Glutamatergic neuron (in vitro differentiated cells): ENCODE data around the gene WBP2. TPM values are rescaled to one million over a fixed set of nuclear protein-coding genes. Genes with fewer than 3 reads are reported as not detected.

Experiments
- DNase-seq: peaks from one replicate; pipeline ENCODE4 v3.0.0; 2022
- H3K27ac Mint-ChIP-seq: one replicate; pipeline ENCODE4 v1.8.0; 2020; ENCODE audit warnings: mild to moderate bottlenecking, mixed read lengths, inconsistent platforms; ENCODE audit not compliant: unreplicated experiment
- H3K27me3 Mint-ChIP-seq: one replicate; pipeline ENCODE4 v1.8.0; 2020; ENCODE audit warnings: mild to moderate bottlenecking, moderate library complexity, mixed read lengths, inconsistent platforms; ENCODE audit not compliant: unreplicated experiment
- H3K36me3 Mint-ChIP-seq: one replicate; pipeline ENCODE4 v1.8.0; 2020; ENCODE audit warnings: mild to moderate bottlenecking, mixed read lengths, inconsistent platforms; ENCODE audit not compliant: unreplicated experiment
- H3K4me1 Mint-ChIP-seq: one replicate; pipeline ENCODE4 v1.8.0; 2020; ENCODE audit warnings: mild to moderate bottlenecking, low read depth, mixed read lengths, inconsistent platforms; ENCODE audit not compliant: unreplicated experiment
- H3K4me3 Mint-ChIP-seq: one replicate; pipeline ENCODE4 v1.8.0; 2020; ENCODE audit warnings: mild to moderate bottlenecking, mixed read lengths, inconsistent platforms; ENCODE audit not compliant: unreplicated experiment
- H3K9me3 Mint-ChIP-seq: one replicate; pipeline ENCODE4 v1.8.0; 2020; ENCODE audit warnings: mild to moderate bottlenecking, moderate library complexity, mixed read lengths, inconsistent platforms; ENCODE audit not compliant: unreplicated experiment
- total RNA-seq: library from RNA; stranded (reverse); fragmentation: NEBNext Ultra II Directional; extraction: Animal tissue kit (Norgen Biotek cat#: 25700); gene quantifications from one replicate; pipeline ENCODE4 v1.2.1, GENCODE V29; 2021; ENCODE audit not compliant: unreplicated experiment
- TF ChIP-seq, protein P1 (sequence below): fragments of 200-600 bp; sonication (generic); IDR thresholded peaks from one replicate; pipeline ENCODE4 v1.5.0; 2021; ENCODE audit not compliant: partially characterized antibody, unreplicated experiment

WBP2 gene
- total RNA-seq, 1 donor from 2014 or later, result 111 TPM

- Mint-ChIP-seq H3K36me3 (no peaks in the 10 kb centered on the region), H3K4me1 (no peaks in the 10 kb centered on the region), H3K4me3 (peak within 1 kb of the TSS; percentile 76), H3K9me3 (peaks cover 8% of the 10 kb centered on the region), H3K27me3 (peaks cover 8% of the 10 kb centered on the region), H3K27ac (no peak within 1 kb of the TSS)
- TF ChIP-seq, protein P1, sequence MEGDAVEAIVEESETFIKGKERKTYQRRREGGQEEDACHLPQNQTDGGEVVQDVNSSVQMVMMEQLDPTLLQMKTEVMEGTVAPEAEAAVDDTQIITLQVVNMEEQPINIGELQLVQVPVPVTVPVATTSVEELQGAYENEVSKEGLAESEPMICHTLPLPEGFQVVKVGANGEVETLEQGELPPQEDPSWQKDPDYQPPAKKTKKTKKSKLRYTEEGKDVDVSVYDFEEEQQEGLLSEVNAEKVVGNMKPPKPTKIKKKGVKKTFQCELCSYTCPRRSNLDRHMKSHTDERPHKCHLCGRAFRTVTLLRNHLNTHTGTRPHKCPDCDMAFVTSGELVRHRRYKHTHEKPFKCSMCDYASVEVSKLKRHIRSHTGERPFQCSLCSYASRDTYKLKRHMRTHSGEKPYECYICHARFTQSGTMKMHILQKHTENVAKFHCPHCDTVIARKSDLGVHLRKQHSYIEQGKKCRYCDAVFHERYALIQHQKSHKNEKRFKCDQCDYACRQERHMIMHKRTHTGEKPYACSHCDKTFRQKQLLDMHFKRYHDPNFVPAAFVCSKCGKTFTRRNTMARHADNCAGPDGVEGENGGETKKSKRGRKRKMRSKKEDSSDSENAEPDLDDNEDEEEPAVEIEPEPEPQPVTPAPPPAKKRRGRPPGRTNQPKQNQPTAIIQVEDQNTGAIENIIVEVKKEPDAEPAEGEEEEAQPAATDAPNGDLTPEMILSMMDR, result no peak
- DNase-seq, result peak; percentile 49
These were observed 23.3 kb upstream of the WBP2 start, which contains the start of gene TRIM47 for GRCh38 chr17:75878174-75878998. Gene TRIM47, minus strand, starts transcription at chr17:75878581. Its CDS starts 33 bp downstream, at chr17:75878548.

GRCh38 chr17:75877752-75878173 is 22.6 kb upstream of the WBP2 start:
- TF ChIP-seq, protein P1, result no peak
- Mint-ChIP-seq H3K27me3 (peaks cover 8% of the 10 kb centered on the region), H3K4me3 (peak overlapping the region; percentile 76), H3K36me3 (no peaks in the 10 kb centered on the region), H3K9me3 (peaks cover 7% of the 10 kb centered on the region), H3K27ac (no peak overlapping the region), H3K4me1 (no peaks in the 10 kb centered on the region)
- peak; percentile 83 for DNase-seq

DNA sequence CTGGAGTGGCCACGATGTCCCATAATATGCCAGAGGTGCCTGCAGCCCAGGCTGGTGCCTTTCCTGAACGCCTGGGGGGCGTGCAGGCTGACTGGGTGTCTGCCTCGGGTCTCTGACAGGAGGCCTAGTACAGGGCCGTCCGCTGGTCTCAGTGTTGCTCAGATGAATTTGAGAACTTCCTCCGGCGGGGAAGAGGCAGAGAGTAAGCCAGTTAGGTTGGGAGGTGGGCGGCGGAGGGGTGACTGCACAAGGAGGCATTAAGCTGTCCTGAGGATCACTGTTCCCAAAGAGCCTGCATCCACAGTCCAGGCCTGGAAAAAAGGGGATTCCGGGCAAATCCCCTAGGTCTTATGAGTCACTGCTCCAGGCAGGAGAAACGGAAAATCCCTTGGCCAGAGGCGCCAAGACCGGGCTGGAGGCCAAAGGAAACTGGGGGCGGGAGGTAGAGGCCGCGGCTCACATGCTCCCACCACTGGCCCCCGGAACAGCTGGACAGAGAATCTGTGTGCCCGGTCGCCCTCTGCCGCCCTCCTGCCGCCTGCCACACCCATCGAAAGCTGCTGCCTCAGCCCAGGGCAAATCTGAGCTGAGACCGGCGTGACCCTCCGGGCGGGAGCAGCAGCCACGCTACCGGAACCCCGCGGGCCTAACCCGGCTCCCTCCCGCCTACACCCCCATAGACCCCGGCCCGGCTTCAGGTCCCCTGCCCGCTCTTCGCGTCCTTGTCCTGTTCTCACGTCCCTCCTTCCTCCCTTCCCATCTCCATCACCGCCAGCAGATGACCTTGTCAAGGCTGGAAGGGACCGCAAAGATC is 22.0 kb upstream of the WBP2 start:
- Mint-ChIP-seq H3K36me3 (no peaks in the 10 kb centered on the region), H3K9me3 (peaks cover 4% of the 10 kb centered on the region), H3K4me3 (peak overlapping the region; percentile 76), H3K27me3 (peaks cover 8% of the 10 kb centered on the region), H3K27ac (no peak overlapping the region), H3K4me1 (no peaks in the 10 kb centered on the region)
- DNase-seq, result no peak
- TF ChIP-seq, protein P1, result no peak

DNA sequence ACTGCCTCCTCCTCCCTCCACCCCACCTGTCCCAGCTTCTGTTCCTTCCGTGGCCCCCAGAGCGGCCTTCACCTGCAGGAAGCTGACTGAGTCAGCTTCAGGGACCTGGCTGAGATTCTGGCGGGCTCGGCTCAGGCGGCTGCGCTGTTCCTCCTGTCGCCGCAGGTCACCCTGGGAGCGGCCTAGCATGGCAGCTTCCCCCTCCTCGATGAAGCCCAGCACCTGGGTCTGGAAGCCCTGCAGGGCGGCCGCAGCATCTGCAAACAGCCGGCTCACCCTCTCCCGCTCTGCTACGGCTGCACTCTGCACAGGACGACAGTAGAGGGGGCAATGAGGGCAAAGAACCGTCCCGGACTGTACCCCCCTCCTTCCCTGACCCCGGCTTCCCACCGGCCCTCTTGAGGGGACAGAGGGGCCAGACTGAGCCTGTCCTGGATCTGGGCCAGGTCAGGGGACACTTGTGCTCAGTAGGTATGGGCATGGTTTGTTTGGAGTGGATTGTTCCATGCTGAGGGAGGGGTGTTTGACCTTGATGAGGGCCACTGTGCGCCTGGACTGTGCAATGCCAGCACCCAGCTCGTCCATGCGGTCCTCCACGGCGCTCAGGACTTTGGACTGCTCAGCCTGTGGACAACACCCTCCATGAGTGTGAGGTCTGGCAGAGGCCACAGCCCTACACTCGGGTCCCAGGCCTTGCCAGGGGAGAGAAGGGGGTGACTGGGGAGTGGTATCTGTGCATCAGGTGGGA is 21.2 kb upstream of the WBP2 start:
- Mint-ChIP-seq H3K36me3 (no peaks in the 10 kb centered on the region), H3K4me3 (no peak overlapping the region), H3K4me1 (no peaks in the 10 kb centered on the region), H3K9me3 (peaks cover 4% of the 10 kb centered on the region), H3K27ac (no peak overlapping the region), H3K27me3 (peaks cover 6% of the 10 kb centered on the region)
- TF ChIP-seq, protein P1, result peak; percentile 23
- DNase-seq, result peak; percentile 48
